Smooth muscle cell of the brain vasculature (primary cell): ENCODE data around the gene CNGA2.
"Not testable (repeated sequence)": the region's sequence is repeated elsewhere in the genome, so short reads cannot be mapped to it uniquely, and the experiment has no call there.

Source experiments
- DNase-seq: peaks from one replicate; pipeline ENCODE4 v3.0.0-alpha.2; 2012; ENCODE audit warnings: low read depth, low spot score

The CNGA2 gene

GRCh38 chrX:151734446-151734845 is at the start of gene CNGA2:
TSS of gene CNGA2 (plus strand) at chrX:151734746. CDS start at chrX:151738484, 3,738 bp downstream.
- DNase-seq, result no peak

- DNase-seq, result no peak
Measured at GRCh38 chrX:151687635-151688034, 46.9 kb upstream of the CNGA2 start.

- DNase-seq, result no peak
Measured at GRCh38 chrX:151688695-151689094, 45.9 kb upstream of the CNGA2 start.

GRCh38 chrX:151692825-151693224 is 41.7 kb upstream of the CNGA2 start:
- DNase-seq, result no peak

GRCh38 chrX:151694121-151694520 is 40.4 kb upstream of the CNGA2 start:
- no peak for DNase-seq

- no peak for DNase-seq
Measured at GRCh38 chrX:151694661-151695582, 39.6 kb upstream of the CNGA2 start, which contains the start of gene PRRG3. TSS of gene PRRG3 (plus strand) at chrX:151695458. CDS start at chrX:151698815, 3,357 bp downstream.

GRCh38 chrX:151695583-151696340 is 38.8 kb upstream of the CNGA2 start:
- no peak for DNase-seq

GRCh38 chrX:151697082-151697481 is 37.5 kb upstream of the CNGA2 start:
- DNase-seq, result not testable (repeated sequence)

- no peak for DNase-seq
Measured at GRCh38 chrX:151697522-151697921, 37.0 kb upstream of the CNGA2 start.

GRCh38 chrX:151698485-151698884 is 36.1 kb upstream of the CNGA2 start:
- no peak for DNase-seq

GRCh38 chrX:151699746-151700145 is 34.8 kb upstream of the CNGA2 start:
- no peak for DNase-seq

GRCh38 chrX:151700581-151700980 is 34.0 kb upstream of the CNGA2 start:
- no peak for DNase-seq

- no peak for DNase-seq
Measured at GRCh38 chrX:151701071-151701470, 33.5 kb upstream of the CNGA2 start.

- DNase-seq, result no peak
Measured at GRCh38 chrX:151701531-151701930, 33.0 kb upstream of the CNGA2 start.

GRCh38 chrX:151702026-151702714 is 32.4 kb upstream of the CNGA2 start:
- no peak for DNase-seq

- DNase-seq, result no peak
Measured at GRCh38 chrX:151702741-151703340, 31.7 kb upstream of the CNGA2 start.

- DNase-seq, result no peak
Measured at GRCh38 chrX:151703487-151703886, 31.1 kb upstream of the CNGA2 start.

- DNase-seq, result no peak
Measured at GRCh38 chrX:151704041-151704663, 30.4 kb upstream of the CNGA2 start.

- no peak for DNase-seq
Measured at GRCh38 chrX:151708821-151709220, 25.7 kb upstream of the CNGA2 start.

GRCh38 chrX:151710457-151710856 is 24.1 kb upstream of the CNGA2 start:
- no peak for DNase-seq

GRCh38 chrX:151711154-151711553 is 23.4 kb upstream of the CNGA2 start:
- no peak for DNase-seq
